Stimulated activated CD4-positive, alpha-beta T cell treated with anti-CD3 and anti-CD28 coated beads, Interleukin-2, amount 100 ng/mL, for 4 hours (primary cell): ENCODE data around the gene GPC1.

Experiments
- DNase-seq: peaks from one replicate; pipeline ENCODE4 v3.0.0-alpha.2; 2020; ENCODE audit warnings: low read depth

Gene GPC1

GRCh38 chr2:240457223-240458043 lies 22.0 kb downstream of the GPC1 start:
- no peak for DNase-seq

GRCh38 chr2:240458044-240458899 lies 22.8 kb downstream of the GPC1 start:
- DNase-seq: no peak

- DNase-seq: no peak
Observed at GRCh38 chr2:240458900-240459391, 23.5 kb downstream of the GPC1 start.

GRCh38 chr2:240459401-240460252 lies 24.2 kb downstream of the GPC1 start:
- no peak for DNase-seq

GRCh38 chr2:240460253-240460711 lies 24.8 kb downstream of the GPC1 start:
- no peak for DNase-seq

GRCh38 chr2:240460781-240461431 lies 25.4 kb downstream of the GPC1 start:
- no peak for DNase-seq

GRCh38 chr2:240461471-240462072 lies 26.1 kb downstream of the GPC1 start:
- no peak for DNase-seq

GRCh38 chr2:240462073-240462706 lies 26.7 kb downstream of the GPC1 start:
- DNase-seq: no peak

GRCh38 chr2:240462707-240463273 lies 27.3 kb downstream of the GPC1 start:
- DNase-seq: no peak

- DNase-seq: no peak
Observed at GRCh38 chr2:240463274-240463865, 27.9 kb downstream of the GPC1 start.

- no peak for DNase-seq
Observed at GRCh38 chr2:240463866-240464481, 28.5 kb downstream of the GPC1 start.

- DNase-seq: no peak
Observed at GRCh38 chr2:240464514-240465241, 29.2 kb downstream of the GPC1 start.

GRCh38 chr2:240465268-240465764 lies 29.9 kb downstream of the GPC1 start:
- no peak for DNase-seq

GRCh38 chr2:240465765-240466578 lies 30.5 kb downstream of the GPC1 start:
- no peak for DNase-seq

- DNase-seq: no peak
Observed at GRCh38 chr2:240466579-240467148, 31.2 kb downstream of the GPC1 start.

GRCh38 chr2:240467149-240467642 lies 31.7 kb downstream of the GPC1 start:
- no peak for DNase-seq
